CD4-positive, alpha-beta T cell treated with Interleukin-2 at 100 ng/mL for 4 hours (primary cell): ENCODE data around the gene CLN6.
A peak's percentile ranks its signal among the peaks of the same experiment; 100 is the strongest.
"Not testable (repeated sequence)": the region's sequence is repeated elsewhere in the genome, so short reads cannot be mapped to it uniquely, and the experiment has no call there.

Experiments used
- DNase-seq: peaks from one replicate; pipeline ENCODE4 v3.0.0-alpha.2; 2020; ENCODE audit warnings: low spot score

CLN6 gene

GRCh38 chr15:68256675-68257450, 27.3 kb upstream of the CLN6 start:
- DNase-seq: peak; percentile 65

GRCh38 chr15:68252925-68253534, 23.5 kb upstream of the CLN6 start:
- peak; percentile 68 for DNase-seq

- no peak for DNase-seq
Observed at GRCh38 chr15:68249058-68249713, 19.7 kb upstream of the CLN6 start.

GRCh38 chr15:68244235-68244634, 14.7 kb upstream of the CLN6 start:
- DNase-seq: no peak

GRCh38 chr15:68241088-68241935, 11.8 kb upstream of the CLN6 start:
- no peak for DNase-seq

- DNase-seq: no peak
Observed at GRCh38 chr15:68239025-68239424, 9.5 kb upstream of the CLN6 start.

- no peak for DNase-seq
Observed at GRCh38 chr15:68235022-68235421, 5.5 kb upstream of the CLN6 start.

GRCh38 chr15:68234520-68234919, 5.0 kb upstream of the CLN6 start:
- DNase-seq: not testable (repeated sequence)

- no peak for DNase-seq
Observed at GRCh38 chr15:68234060-68234459, 4.5 kb upstream of the CLN6 start.

- no peak for DNase-seq
Observed at GRCh38 chr15:68232937-68233336, 3.4 kb upstream of the CLN6 start.

GRCh38 chr15:68232449-68232848, 2.9 kb upstream of the CLN6 start:
- no peak for DNase-seq

- no peak for DNase-seq
Observed at GRCh38 chr15:68231102-68231818, 1.7 kb upstream of the CLN6 start.

- no peak for DNase-seq
Observed at GRCh38 chr15:68230157-68231100, 901 bp upstream of the CLN6 start.

GRCh38 chr15:68228971-68229385, 550 bp downstream of the CLN6 start:
- DNase-seq: no peak

- DNase-seq: no peak
Observed at GRCh38 chr15:68228143-68228970, 1.2 kb downstream of the CLN6 start.

GRCh38 chr15:68227643-68228142, 1.8 kb downstream of the CLN6 start:
- DNase-seq: no peak

- DNase-seq: not testable (repeated sequence)
Observed at GRCh38 chr15:68225442-68225841, 4.1 kb downstream of the CLN6 start.

GRCh38 chr15:68224546-68225250, 4.8 kb downstream of the CLN6 start:
- no peak for DNase-seq

GRCh38 chr15:68224108-68224507, 5.4 kb downstream of the CLN6 start:
- no peak for DNase-seq
